Stimulated activated CD8-positive, alpha-beta memory T cell treated with anti-CD3 and anti-CD28 coated beads, Interleukin-4, amount 100 ng/mL, for 24 hours (primary cell): ENCODE measurements around the gene PCGF3.
"Not testable (repeated sequence)": the region's sequence is repeated elsewhere in the genome, so short reads cannot be mapped to it uniquely, and the experiment has no call there.

Source experiments
- DNase-seq: peaks from one replicate; pipeline ENCODE4 v3.0.0-alpha.2; 2020; ENCODE audit warnings: low read depth

Gene PCGF3

DNA sequence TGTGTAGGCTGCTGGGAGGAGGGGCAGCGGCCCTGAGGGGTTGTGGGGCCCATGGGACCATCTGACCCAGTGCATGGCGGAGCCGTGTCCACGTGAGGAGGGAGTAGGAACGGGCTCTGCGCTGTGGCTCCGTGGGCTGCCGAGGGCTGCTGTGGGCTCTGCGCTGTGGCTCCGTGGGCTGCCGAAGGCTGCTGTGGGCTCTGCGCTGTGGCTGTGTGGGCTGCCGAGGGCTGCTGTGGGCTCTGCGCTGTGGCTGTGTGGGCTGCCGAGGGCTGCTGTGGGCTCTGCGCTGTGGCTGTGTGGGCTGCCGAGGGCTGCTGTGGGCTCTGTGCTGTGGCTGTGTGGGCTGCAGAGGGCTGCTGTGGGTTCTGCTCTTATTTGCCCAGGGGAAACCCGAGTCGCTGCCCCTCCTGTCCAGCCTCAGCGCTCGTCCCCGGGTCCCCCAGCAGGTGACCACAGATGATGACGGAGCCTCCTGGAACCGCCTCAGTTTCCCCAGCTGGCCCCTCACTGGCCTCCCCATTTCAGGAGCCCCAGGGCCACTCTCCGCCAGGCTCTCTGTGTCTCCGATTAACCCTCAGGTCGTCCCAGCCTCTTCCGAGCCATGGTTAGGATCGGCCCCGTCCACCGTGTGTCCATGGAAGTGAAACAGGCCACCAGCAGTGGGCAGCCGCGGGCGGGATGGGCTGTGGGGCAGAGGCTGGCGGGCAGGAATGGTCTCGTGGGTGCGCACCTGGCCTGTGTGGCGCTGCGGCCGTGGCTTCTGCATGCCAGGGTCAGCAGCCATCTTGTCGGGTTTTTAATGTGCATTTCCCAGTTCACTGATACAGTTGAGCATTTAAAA is 20.0 kb downstream of the PCGF3 start:
- DNase-seq: no peak

- DNase-seq: no peak
Measured at GRCh38 chr4:726235-726787, 20.7 kb downstream of the PCGF3 start.

DNA sequence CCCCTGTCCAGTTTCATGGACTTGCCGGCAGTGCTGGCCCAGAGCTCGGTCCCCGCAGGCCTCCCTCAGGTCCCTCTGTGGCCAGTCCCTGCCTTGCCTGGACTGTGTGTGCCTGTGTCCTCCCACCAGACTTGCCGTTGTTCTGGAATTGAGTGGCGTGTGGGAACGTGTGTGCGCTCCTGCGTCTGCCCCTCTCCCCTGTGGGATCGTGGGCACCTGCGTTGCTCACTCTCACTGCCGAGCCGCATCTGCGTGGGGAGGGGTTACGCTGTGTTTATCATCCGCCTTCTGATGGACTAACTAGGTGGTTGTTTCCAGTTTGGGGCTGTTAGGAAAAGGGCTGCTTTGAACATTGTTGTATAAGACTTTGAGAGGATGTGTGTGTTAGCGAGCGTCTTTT is 21.2 kb downstream of the PCGF3 start:
- no peak for DNase-seq

DNA sequence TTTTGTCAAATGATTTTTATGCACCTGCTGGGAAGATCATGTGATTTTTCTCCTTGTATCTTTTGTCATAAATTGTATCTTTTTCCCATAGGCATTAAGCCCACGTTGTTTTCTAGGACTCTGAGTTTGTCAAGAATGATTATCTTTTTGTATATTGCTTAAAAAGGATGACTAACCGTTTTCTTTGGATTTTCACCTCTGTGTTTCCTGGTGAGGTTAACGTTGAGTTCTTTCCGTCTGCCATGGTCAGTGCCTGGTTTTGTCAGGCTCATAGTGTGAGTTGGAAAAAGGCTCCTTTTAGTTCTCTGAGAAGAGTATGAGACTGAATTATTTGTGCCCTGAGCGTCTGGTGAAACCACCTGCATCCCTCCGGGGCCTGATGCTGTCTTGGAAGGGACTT is 21.9 kb downstream of the PCGF3 start:
- no peak for DNase-seq

DNA sequence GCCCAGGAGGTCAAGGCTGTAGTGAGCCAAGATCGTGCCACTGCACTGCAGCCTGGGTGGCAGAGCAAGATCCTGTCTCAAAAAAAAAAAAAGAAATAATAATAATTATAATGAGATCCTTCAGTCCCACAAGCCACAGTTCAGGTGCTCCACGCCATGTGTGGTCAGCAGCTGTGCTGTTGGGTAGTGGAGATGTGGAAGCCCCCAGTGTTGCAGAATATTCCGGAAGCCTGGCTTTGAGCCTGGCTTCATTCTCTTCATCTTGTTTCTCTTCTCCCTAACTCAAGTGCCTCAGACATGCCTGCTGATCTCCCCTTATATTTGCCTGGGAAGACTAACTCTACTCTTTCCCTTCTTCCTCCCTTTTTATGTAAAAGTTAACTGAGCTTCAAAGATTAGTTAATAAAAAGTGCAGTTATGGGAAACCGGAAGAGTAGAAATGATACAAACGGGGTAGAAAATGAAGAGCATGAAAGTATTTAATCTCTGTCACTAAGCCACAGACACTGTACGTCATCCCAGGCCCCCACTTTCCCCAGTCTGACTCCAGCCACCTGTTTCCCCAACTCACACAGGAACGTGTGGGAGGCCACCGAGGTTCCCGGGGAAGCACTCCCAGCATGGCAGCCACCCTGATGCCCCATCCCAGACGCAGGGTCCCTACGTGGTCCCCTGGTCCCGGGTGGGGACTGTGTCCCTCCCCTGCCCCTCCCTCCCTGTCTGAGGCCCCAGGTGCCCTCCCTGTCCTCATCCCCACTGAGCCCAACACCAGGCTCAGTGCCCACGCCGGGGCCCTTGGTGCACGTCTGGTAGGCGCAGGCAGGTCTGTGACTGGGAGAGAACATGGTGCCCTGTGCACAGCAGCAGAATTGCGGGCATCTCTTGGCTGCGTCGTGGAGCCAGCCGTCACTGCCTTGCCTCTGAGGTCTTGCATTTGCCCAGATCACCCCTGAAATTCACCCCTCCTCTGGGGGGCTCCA is 24.0 kb downstream of the PCGF3 start:
- DNase-seq: no peak

- no peak for DNase-seq
Measured at GRCh38 chr4:730511-730910, 24.9 kb downstream of the PCGF3 start.

- not testable (repeated sequence) for DNase-seq
Measured at GRCh38 chr4:730946-731904, 25.6 kb downstream of the PCGF3 start.

- DNase-seq: not testable (repeated sequence)
Measured at GRCh38 chr4:731954-732353, 26.3 kb downstream of the PCGF3 start.

- no peak for DNase-seq
Measured at GRCh38 chr4:732486-732885, 26.9 kb downstream of the PCGF3 start.

DNA sequence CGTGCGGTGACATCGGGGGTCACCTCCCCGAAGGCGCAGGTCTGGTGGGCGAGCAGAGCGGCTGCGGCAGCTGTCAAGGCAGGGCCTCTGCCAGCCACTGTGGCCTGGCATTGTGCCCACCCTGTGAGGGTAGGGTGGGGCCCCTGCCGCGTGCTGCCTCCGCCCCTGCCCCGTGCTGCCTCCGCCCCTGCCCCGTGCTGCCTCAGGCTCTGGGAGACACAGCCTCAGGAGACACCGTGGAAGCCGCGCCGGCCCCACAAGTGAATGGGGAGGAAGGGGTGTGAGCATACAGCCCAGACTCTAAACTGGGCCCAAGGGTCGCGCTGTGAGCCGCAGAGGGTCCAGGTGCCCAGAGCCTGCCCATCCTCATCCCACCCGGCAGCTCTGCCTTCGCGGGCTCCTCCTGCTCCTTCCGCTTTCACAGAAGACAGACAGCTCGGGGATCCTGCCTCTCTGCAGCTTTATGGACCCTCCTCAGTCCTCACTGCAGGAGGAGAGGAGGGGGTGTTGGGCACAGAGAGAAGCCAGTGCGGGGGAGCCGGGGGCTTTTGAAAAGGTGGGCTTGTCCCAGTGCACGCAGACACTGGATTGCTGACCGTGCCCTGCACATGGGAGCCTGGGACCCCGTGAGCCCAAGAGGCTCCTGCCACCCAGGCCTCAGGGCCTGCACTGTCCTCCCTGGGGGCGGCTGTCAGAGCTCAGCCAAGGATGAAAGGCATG is 27.4 kb downstream of the PCGF3 start:
- DNase-seq: no peak

DNA sequence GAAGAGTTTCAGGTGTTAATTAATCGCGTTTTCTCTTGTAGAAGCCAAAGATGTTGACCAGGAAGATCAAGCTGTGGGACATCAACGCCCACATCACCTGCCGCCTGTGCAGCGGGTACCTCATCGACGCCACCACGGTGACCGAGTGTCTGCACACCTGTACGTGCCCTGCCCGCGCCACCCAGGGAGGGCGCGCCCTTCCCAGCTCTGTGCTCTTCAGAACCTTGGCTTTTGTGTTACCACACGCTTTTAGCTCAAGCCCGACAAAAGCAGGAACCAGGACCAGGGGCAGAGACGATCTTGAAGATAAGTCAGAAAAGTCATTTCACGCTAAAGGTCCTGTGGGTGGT is 28.0 kb downstream of the PCGF3 start:
- DNase-seq: no peak

- no peak for DNase-seq
Measured at GRCh38 chr4:734075-734474, 28.4 kb downstream of the PCGF3 start.

DNA sequence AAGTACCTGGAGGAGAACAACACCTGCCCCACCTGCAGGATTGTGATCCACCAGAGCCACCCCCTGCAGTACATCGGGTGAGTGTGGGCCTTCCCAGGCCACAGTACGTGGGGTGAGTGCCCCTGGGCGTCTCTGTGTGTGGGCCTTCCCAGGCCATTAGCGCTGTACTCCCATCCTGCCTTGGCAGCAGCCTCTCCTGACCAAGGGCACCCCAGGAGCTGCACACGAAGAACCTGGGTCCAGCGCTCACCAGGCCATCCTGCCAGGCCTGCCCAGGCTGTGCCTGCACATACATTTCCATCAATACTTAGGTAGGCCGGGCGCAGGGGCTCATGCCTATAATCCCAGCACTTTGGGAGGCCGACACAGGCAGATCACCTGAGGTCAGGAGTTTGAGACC is 29.3 kb downstream of the PCGF3 start:
- DNase-seq: no peak

- DNase-seq: no peak
Measured at GRCh38 chr4:735583-735982, 30.0 kb downstream of the PCGF3 start.

- not testable (repeated sequence) for DNase-seq
Measured at GRCh38 chr4:736561-736960, 30.9 kb downstream of the PCGF3 start.

DNA sequence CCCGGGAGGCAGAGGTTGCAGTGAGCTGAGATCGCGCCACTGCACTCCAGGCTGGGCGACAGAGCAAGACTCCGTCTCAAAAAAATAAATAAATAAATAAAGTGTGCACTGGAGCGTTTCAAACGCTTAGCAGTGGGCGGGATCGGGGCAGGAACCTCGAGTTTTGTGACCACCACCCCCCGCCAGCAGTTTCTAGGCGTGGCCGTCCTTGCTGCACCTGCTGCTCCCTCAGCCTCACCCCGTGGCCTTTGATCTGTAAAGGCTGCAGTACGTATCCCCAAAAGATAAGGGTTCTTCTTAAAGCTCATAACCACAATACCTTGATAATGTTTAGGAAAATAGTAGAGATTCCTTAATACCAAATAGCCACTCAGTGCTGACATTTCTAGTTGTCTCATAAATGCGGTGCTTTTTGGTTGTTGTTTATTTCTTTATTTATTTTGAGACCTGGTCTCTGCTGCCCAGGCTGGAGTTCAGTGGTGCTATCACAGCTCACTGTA is 33.2 kb downstream of the PCGF3 start:
- no peak for DNase-seq

GRCh38 chr4:739569-739968 is 33.9 kb downstream of the PCGF3 start:
- no peak for DNase-seq

DNA sequence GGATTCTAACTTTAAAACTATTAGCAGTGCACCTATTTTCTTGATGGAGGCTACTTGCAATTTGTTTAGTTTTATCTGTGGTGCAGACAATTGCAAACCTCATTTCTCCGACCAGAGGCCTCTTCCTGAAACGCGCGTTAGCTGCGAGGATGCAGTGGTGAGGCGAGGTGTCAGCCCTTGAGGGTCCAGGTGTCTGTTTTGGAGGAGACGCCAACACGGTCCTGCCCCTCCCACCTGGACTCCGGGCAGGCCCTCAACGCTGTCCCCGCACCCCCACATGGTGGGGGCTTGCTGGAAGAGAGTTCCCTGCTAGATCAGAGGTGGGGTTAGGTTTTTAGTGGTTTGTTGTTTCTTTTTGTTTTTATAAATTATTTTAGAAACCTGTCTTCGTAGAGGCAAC is 34.4 kb downstream of the PCGF3 start:
- no peak for DNase-seq

- no peak for DNase-seq
Measured at GRCh38 chr4:740656-741282, 35.1 kb downstream of the PCGF3 start.

DNA sequence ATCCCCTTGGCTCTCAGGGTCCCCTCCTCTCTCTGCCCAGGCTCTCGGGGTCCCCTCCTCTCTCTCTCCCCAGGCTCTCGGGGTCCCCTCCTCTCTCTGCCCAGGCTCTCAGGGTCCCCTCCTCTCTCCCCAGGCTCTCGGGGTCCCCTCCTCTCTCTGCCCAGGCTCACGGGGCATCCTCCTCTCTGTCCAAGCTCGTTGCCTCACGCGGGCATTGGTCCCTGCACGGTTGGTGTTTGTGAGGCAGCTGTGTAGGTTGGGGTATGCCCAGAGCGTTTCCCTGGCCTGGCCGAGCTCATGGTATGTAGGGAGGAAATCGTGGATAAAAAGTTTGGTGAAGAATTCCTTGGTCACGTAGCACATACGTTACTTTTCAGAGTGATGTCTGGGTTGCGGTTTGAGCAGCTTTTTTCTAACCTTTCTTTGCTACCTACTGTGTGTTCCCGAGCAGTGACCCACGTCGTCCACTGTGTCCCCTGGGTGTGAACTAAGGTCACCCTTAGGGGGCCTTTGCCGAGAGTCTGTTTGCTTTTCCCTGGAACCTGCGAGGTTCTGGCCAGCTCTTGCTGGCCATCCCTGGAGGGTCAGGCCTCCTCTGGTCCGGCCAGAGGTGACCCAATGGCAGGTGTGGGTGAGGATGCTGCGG is 36.6 kb downstream of the PCGF3 start:
- no peak for DNase-seq
